Prostate gland (tissue), 2 donors: ENCODE results near the gene IL10.

ENCODE experiments used
- CTCF ChIP-seq, 4 experiments: fragments of 200-600 bp in 2 of 4; fragments of 450-650 bp in 2 of 4; sonication (generic) in 2 of 4; IDR thresholded peaks; 1 replicate in 3 of 4; 2 replicates in 1 of 4; pipeline ENCODE4 v1.5.1; 2016 to 2019; ENCODE audit warnings: antibody characterized with exemption in 4 of 4, mild to moderate bottlenecking in 2 of 4, moderate library complexity in 2 of 4
- POLR2A ChIP-seq: fragments of 450-650 bp; IDR thresholded peaks from one replicate; pipeline ENCODE4 v1.6.1; 2016; ENCODE audit warnings: antibody characterized with exemption, mild to moderate bottlenecking
- POLR2AphosphoS5 ChIP-seq: sonication (generic); formaldehyde crosslinking; IDR thresholded peaks from one replicate; pipeline ENCODE4 v1.6.1; 2017; ENCODE audit warnings: antibody characterized with exemption

DNA sequence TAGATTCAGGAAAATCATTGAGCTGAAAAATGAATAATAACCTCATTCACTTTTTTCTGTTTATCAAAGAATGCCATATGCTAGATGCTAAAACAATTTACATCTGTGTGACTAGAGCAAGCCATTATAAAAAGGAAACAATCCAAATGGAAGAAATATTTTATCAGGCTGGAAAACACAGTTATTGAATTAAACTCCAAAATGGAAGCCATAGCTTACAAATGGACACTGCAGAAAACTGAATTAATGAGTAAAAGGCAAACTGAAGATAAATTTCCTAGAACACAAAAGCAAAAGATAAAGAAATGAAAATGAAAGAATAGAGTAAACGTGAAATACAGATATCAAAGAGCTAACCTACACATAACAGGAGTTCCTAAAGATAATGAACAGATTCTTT lies 33.1 kb upstream of the IL10 start:
- TF ChIP-seq CTCF (IDR thresholded peaks at IDR 0.05) (no peak), POLR2A (no peak), POLR2AphosphoS5 (no peak)
